Astrocyte of the spinal cord (primary cell): ENCODE measurements around the gene CDK3.

Source experiments
- DNase-seq: peaks from one replicate; pipeline ENCODE4 v3.0.0; 2011; ENCODE audit warnings: low read depth, low spot score
- H3K4me3 ChIP-seq: 2 replicates; pipeline ENCODE4 v1.5.1; 2011; ENCODE audit warnings: low read depth, mild to moderate bottlenecking, low read length, moderate library complexity
- CTCF ChIP-seq: IDR thresholded peaks from 2 replicates; pipeline ENCODE4 v1.5.1; 2012; ENCODE audit warnings: low read depth, mild to moderate bottlenecking, low read length, inconsistent platforms
- in situ Hi-C: cut with HindIII; loops from 2 replicates; pipeline ENCODE4 v1.10.0; 2017; ENCODE audit warnings: low sequenced_read_pairs

The CDK3 gene

DNA sequence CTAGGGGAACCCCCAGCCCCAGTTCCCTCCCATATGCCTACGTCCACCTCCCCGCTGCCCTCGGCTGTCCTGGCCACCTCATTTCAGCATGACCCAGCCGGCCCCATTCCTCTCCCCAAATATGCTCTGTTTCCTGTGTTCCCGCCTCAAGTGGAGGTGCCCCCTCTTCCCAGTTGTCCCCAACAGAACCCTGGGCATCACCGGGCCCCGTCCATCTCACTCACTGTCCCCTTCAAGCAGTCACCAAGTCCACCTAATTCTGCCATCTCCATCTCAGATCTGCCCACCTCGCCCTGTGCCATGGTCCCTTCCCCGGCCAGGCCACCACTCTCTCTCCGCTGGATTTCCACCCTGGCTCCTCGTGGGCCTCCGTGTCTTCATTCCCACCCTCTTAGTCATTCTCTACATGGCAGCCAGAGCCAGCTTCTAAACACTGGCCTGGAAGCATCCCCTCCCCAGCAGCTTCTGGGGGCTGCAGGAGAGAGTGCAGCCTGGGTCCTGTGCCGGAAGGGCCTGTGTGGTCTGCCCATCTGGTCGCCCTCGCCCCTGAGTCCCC lies 12.8 kb downstream of the CDK3 start:
- no peak overlapping the region for H3K4me3 ChIP-seq
- no peak for TF ChIP-seq CTCF
- no peak for DNase-seq
- in situ Hi-C loops, result no loop called here

DNA sequence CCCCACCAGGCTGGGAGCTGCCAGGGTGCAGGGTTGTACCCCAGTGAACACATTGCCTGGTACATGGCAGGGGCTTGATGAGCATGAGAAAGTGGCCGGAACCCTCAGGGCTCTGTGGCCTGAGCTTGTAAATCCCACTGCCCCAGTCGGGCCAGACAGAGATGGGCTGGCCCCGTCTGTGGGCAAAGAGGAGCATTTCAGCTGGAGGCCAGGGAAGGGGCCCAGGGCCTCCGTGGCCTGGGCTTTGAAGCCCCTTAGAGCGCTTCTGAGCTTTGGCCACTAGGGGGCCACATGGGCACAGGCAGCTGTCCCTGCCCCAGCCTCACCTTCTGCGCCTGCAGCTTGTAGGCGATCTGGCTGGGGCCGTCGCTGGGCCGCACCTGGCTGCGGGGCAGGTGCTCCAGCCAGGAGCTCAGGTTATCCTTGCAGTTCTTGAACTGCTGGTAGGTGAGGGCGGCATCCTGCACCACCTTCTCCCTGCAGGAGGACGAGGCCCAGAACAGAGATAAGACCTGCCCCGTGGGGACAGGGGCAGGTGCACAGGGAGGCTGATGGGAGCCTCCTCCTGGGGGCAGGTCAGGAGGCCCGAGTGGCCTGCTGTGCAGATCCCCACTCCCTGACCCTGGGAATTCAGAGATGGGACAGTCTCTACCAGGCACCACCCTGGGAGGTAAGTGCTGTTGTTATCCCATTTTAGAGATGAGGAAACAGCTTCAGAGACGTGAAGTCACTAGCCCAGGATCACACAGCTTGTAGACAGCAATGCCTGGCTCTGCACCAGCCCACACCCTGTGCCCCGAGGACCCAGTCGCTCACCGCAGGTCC lies 13.7 kb downstream of the CDK3 start:
- no peak overlapping the region for H3K4me3 ChIP-seq
- peak; percentile 96 for TF ChIP-seq CTCF
- DNase-seq, result peak; percentile 62
- in situ Hi-C loops, result no loop called here

- H3K4me3 ChIP-seq, result no peak overlapping the region
- in situ Hi-C loops, result no loop called here
- no peak for TF ChIP-seq CTCF
Measured at GRCh38 chr17:76014925-76015261, 14.2 kb downstream of the CDK3 start.

DNA sequence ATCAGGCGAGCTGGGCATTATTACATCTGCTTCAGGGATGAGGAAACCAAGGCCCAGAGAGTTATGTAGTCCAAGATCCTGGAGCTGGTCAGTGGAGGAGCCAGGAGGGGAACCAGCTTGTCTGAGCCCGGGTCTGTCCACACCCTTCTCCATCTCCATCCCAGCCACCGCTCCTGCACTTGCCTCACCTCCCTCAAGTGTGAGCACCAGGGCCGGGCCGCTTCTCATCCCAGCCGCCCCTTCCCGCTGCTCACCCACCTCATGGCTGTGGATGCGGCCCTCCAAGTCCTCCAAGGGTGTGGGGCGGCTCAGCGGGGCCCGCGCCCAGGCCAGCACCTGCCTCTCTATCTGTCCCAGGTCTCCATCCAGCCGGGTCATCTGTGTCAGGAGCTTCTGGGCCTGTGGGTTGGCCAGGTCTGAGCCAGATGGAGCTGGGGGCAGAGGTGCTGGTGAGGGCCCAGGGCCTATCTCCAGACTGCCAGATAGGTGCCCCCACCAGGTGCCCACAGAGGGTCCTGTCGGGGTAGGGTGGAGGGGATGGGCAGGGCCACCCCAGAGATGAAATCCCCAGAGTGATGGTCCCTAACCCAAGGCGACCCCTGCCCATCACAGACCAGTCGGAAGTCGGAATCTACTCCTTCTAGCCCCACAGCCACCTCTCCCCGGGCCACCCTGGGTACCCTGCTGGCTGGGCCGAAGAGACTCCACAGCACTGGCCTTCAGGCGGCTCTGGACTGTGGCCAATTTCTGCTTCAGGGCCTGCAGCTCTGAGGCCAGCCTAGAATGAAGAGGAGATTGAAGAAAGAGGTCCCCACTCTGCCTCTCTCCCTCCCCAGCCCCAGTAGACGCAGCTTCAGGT lies 17.1 kb downstream of the CDK3 start:
- TF ChIP-seq CTCF, result no peak
- DNase-seq, result no peak
- H3K4me3 ChIP-seq, result no peak overlapping the region
- in situ Hi-C loops, result no loop called here

More at GRCh38 chr17:76014925-76015261, 14.2 kb downstream of the CDK3 start:
- DNase-seq, result no peak

GRCh38 chr17:76018340-76018680 lies 17.7 kb downstream of the CDK3 start:
- DNase-seq, result no peak
- in situ Hi-C loops, result no loop called here
- no peak overlapping the region for H3K4me3 ChIP-seq
- no peak for TF ChIP-seq CTCF

- no peak for DNase-seq
- in situ Hi-C loops, result no loop called here
- no peak for TF ChIP-seq CTCF
- H3K4me3 ChIP-seq, result no peak overlapping the region
Measured at GRCh38 chr17:76018801-76019200, 18.1 kb downstream of the CDK3 start.
